MCF 10A (cell line): ENCODE results near the gene RIPOR2. TPM values are rescaled to one million over a fixed set of nuclear protein-coding genes. Genes with fewer than 3 reads are reported as not detected.

Experiments
- BruUV-seq: library from RNA; stranded (reverse); fragments of 400-500 nt; replicated peaks from 2 replicates; lab custom pipeline; 2021; lab: Mats Ljungman, UMichigan
- CTCF ChIA-PET: fragments of 300-600 bp; sonication (Branson Sonifier 250); formaldehyde crosslinking; extraction: SDS; loops from one replicate; lab custom pipeline; 2021; ENCODE audit warnings: antibody characterized with exemption, inconsistent platforms; lab: Yijun Ruan, JAX
- POLR2A ChIA-PET: fragments of 300-600, 350-650 bp; sonication (Branson Sonifier 250); formaldehyde crosslinking; extraction: SDS; loops from one replicate; lab custom pipeline; 2020; ENCODE audit warnings: antibody characterized with exemption, inconsistent platforms; lab: Yijun Ruan, JAX
- DNase-seq: peaks from one replicate; pipeline ENCODE4 v3.0.0-alpha.2; 2018; ENCODE audit not compliant: unreplicated experiment
- H3K27ac Mint-ChIP-seq: one replicate; pipeline ENCODE4 v1.8.0; 2022; ENCODE audit warnings: mild to moderate bottlenecking, low read depth, mixed read lengths; ENCODE audit not compliant: unreplicated experiment
- H3K27me3 Mint-ChIP-seq: one replicate; pipeline ENCODE4 v1.8.0; 2022; ENCODE audit warnings: mixed read lengths; ENCODE audit not compliant: insufficient read depth, unreplicated experiment
- H3K36me3 Mint-ChIP-seq: one replicate; pipeline ENCODE4 v1.8.0; 2022; ENCODE audit warnings: mild to moderate bottlenecking, moderate library complexity, mixed read lengths; ENCODE audit not compliant: insufficient read depth, unreplicated experiment
- H3K4me1 Mint-ChIP-seq: one replicate; pipeline ENCODE4 v1.8.0; 2022; ENCODE audit warnings: mixed read lengths; ENCODE audit not compliant: insufficient read depth, unreplicated experiment
- H3K4me3 Mint-ChIP-seq: one replicate; pipeline ENCODE4 v1.8.0; 2022; ENCODE audit warnings: mild to moderate bottlenecking, moderate library complexity, mixed read lengths; ENCODE audit not compliant: unreplicated experiment
- H3K9me3 Mint-ChIP-seq: one replicate; pipeline ENCODE4 v1.8.0; 2022; ENCODE audit warnings: mixed read lengths; ENCODE audit not compliant: unreplicated experiment
- CTCF ChIP-seq: fragments of 200-600 bp; IDR thresholded peaks from one replicate; pipeline ENCODE4 v1.8.0; 2022; ENCODE audit warnings: antibody characterized with exemption, mild to moderate bottlenecking; ENCODE audit not compliant: unreplicated experiment
- intact Hi-C: fragments of 100-400 bp; cut with micrococcal nuclease; formaldehyde crosslinking; loops from 2 replicates; pipeline ENCODE4 v1.14.1; 2022
- total RNA-seq: library from RNA; stranded (reverse); gene quantifications from 2 replicates; pipeline ENCODE4 v1.2.3, GENCODE V29; 2022

Gene RIPOR2
- total RNA-seq, 1 experiment from 2014 or later = 4.9 TPM

DNA sequence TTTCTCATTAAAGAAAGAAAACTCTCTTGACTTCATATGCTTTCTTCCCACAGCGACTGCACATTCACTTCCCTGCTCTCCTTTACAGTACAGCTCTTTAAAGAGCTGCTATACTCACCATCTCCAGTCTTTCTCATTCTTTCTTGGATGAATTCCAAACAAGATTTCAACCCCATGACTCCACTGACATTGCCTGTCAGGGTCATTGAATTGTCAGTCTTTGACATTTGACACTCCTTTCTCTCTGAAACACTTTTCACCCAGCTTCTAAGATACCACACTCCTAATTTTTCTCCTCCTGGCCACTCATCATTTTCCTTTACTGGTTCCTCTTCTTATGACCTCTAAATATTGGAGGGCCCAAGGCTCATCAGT lies 136.2 kb downstream of the RIPOR2 start:
- BruUV-seq = no TSS peak
- H3K27ac Mint-ChIP-seq = no peak overlapping the region
- no peak for DNase-seq
- H3K36me3 Mint-ChIP-seq = no peaks in the 10 kb centered on the region
- CTCF ChIA-PET = no interaction called here
- H3K27me3 Mint-ChIP-seq = no peaks in the 10 kb centered on the region
- H3K4me1 Mint-ChIP-seq = peaks cover 8% of the 10 kb centered on the region
- POLR2A ChIA-PET = no interaction called here
- intact Hi-C loops = no loop called here
- H3K9me3 Mint-ChIP-seq = no peaks in the 10 kb centered on the region
- TF ChIP-seq CTCF = no peak
- H3K4me3 Mint-ChIP-seq = no peak overlapping the region

DNA sequence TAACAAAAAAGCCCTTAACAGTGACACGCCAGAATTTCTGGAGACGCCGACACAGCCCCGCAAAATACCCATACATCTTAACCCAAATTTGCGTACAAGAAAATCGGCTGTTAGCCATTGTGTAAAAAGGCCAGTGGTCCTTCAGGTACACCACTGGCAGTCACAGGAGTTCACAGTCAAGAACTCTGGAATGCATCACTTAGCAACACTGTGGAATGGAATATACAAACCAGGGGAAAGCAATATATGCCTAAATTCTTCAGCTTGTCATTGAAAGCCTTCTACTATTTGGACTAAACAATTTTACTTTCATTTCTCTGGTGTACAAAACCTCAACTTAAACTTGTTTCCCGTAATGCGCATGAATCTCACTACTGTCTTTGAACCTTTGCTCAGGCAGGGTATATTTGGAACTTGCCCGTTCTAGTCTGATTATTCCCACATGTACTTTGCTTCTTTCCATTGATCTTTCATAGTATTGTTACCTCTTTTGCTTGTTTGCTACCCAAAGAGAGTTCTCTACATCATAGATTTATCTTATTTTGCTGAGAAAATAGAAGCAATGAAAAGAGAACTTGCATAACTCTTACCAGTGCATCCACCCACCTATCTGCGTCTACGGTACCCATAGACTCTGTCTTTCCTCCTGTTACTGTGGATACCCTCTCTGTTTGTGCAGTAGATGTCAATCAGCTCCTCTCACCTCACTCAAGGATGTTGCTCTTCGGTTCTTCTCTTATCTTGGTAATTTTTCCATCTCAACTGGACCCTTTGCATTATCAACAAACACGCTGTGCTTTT lies 136.8 kb downstream of the RIPOR2 start, which contains the start of gene ARMH2:
ARMH2 (minus strand) TSS at position 178 of the 801 bp plus-strand sequence; CDS start at position 118, 60 bp downstream.
- DNase-seq = no peak
- Mint-ChIP-seq H3K9me3 (no peaks in the 10 kb centered on the region), H3K27me3 (no peaks in the 10 kb centered on the region), H3K27ac (no peak within 1 kb of the TSS), H3K4me1 (peaks cover 8% of the 10 kb centered on the region), H3K4me3 (no peak within 1 kb of the TSS), H3K36me3 (no peaks in the 10 kb centered on the region)
- CTCF ChIA-PET = interaction anchor here (0.6 to 0.7 kb wide), 2 partner anchors 115 to 425 kb away, joined by 3 read pairs; no protein-coding TSS in a partner anchor
- no TSS peak for BruUV-seq
- intact Hi-C loops = no loop called here
- TF ChIP-seq CTCF = no peak
- POLR2A ChIA-PET = no interaction called here

GRCh38 chr6:24797596-24798216 lies 138.1 kb downstream of the RIPOR2 start:
- TF ChIP-seq CTCF = no peak
- Mint-ChIP-seq H3K27ac (no peak overlapping the region), H3K36me3 (no peaks in the 10 kb centered on the region), H3K27me3 (no peaks in the 10 kb centered on the region), H3K4me3 (no peak overlapping the region), H3K9me3 (no peaks in the 10 kb centered on the region), H3K4me1 (peaks cover 8% of the 10 kb centered on the region)
- no peak for DNase-seq
- no TSS peak for BruUV-seq
- ChIA-PET CTCF (interaction anchor here (0.7 kb wide), 1 partner anchor 426 kb away, joined by 3 read pairs; no protein-coding TSS in a partner anchor), POLR2A (interaction anchor here (0.8 kb wide), 1 partner anchor 396 kb away, joined by 4 read pairs; no protein-coding TSS in a partner anchor)
- intact Hi-C loops = no loop called here

DNA sequence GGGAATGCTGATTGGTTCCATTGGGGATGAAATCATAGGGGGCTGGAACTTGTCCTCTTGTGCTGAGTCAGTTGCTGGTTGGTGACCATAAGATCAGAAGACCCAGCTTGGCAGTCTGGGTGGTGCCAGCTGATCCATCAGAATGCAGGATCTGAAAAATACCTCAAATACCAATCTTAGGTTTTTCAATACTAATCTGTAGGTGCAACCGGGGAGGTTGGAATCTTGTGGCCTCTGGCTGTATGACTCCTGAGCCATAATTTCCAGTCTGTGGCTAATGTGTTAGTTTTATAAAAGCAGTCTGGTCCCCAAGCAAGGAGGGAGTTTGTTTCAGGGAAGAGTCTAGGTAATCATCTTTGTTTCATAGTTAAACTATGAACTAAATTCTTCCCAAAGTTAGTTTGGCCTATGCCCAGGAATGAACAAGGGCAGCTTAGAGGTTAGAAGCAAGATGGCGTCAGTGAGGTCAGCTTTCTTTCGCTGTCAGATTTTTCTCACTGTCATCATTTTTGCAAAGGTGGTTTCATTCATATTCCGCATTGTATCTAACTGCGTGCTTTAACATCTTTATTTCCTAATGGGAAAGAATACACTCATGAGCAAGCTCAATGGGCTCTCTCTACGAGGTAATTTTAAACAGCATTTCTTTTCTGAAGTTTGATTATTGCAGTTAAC lies 139.0 kb downstream of the RIPOR2 start:
- no peak overlapping the region for H3K4me3 Mint-ChIP-seq
- TF ChIP-seq CTCF = no peak
- no peaks in the 10 kb centered on the region for H3K9me3 Mint-ChIP-seq
- BruUV-seq = no TSS peak
- POLR2A ChIA-PET = interaction anchor here (1.0 to 1.2 kb wide), 2 partner anchors 18 to 22 kb away, joined by 3 to 4 read pairs; no protein-coding TSS in a partner anchor
- H3K27ac Mint-ChIP-seq = no peak overlapping the region
- CTCF ChIA-PET = no interaction called here
- DNase-seq = no peak
- H3K27me3 Mint-ChIP-seq = no peaks in the 10 kb centered on the region
- intact Hi-C loops = no loop called here
- H3K4me1 Mint-ChIP-seq = peaks cover 8% of the 10 kb centered on the region
- H3K36me3 Mint-ChIP-seq = no peaks in the 10 kb centered on the region
